ENCODE data around the gene SELENOP.

GRCh38 chr5:42760426-42760825 lies 51.3 kb downstream of the SELENOP start:
- TF ChIP-seq CTCF (conservative IDR thresholded peaks at IDR 0.05) = no peak
- no peak for TF ChIP-seq ZFX (IDR thresholded peaks at IDR 0.05)
